HUES6 (cell line): ENCODE measurements around the gene SLC27A2.

ENCODE experiments used
- H3K27ac ChIP-seq: 2 replicates; pipeline ENCODE4 v1.7.0; 2013; ENCODE audit warnings: low read depth, mild to moderate bottlenecking, low read length, inconsistent platforms
- H3K27me3 ChIP-seq: 2 replicates; pipeline ENCODE4 v1.6.1; 2013; ENCODE audit warnings: low read length; ENCODE audit not compliant: control insufficient read depth, insufficient read depth
- H3K36me3 ChIP-seq: 2 replicates; pipeline ENCODE4 v1.6.1; 2013; ENCODE audit warnings: low read length; ENCODE audit not compliant: control insufficient read depth, insufficient read depth
- H3K4me1 ChIP-seq: 2 replicates; pipeline ENCODE4 v1.6.1; 2013; ENCODE audit warnings: low read length; ENCODE audit not compliant: control insufficient read depth, insufficient read depth
- H3K4me3 ChIP-seq: 2 replicates; pipeline ENCODE4 v1.5.1; 2013; ENCODE audit warnings: low read depth, low read length
- H3K9ac ChIP-seq: one replicate; pipeline ENCODE4 v1.6.1; 2013; ENCODE audit warnings: mild to moderate bottlenecking, low read length
- H3K9me3 ChIP-seq: 2 replicates; pipeline ENCODE4 v1.6.1; 2013; ENCODE audit warnings: low read depth, low read length; ENCODE audit not compliant: control insufficient read depth, insufficient read depth

Gene SLC27A2

GRCh38 chr15:50192164-50192563 is 10.2 kb downstream of the SLC27A2 start:
- H3K9ac ChIP-seq, result no peak overlapping the region
- H3K4me1 ChIP-seq, result peaks cover 3% of the 10 kb centered on the region; the same call in 1 of the 2 replicates
- no peak overlapping the region for H3K27ac ChIP-seq
- H3K27me3 ChIP-seq, result no peaks in the 10 kb centered on the region
- no peaks in the 10 kb centered on the region for H3K36me3 ChIP-seq
- no peak overlapping the region for H3K4me3 ChIP-seq
- H3K9me3 ChIP-seq, result no peaks in the 10 kb centered on the region

DNA sequence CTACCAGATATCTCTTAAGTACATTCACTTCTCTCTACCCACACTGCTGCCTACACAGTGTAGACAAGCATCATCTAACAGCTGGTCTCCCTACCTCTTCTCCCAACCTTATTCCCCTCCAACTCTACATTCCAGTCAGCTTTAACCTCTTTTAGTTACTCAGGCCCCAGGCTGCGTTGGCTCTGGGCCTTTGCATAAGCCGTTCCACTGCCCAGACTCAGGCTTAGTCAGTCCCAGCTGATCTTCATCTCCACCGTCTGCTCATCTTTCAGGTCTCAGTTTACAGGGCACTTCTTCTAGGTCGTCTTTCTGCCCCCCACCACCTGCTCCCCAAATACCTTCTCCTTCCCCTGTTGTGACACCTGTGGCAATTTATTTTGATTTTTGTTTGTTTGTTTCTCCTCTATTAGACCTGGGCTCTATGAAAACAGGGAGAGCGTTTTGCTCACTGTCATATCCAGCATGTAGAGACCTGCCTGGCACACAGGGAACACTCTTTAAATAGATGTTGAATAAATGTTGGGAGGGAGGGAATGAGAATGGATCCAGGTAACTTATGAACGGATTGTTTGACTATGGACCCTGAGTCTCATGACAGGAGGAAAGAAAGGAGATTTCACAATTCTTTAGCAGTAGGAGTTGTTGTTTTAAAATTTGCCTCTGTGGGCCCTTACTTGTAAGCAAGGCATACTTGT is 11.1 kb downstream of the SLC27A2 start:
- no peak overlapping the region for H3K27ac ChIP-seq
- no peaks in the 10 kb centered on the region for H3K27me3 ChIP-seq
- H3K9ac ChIP-seq, result no peak overlapping the region
- H3K4me3 ChIP-seq, result no peak overlapping the region
- no peaks in the 10 kb centered on the region for H3K36me3 ChIP-seq
- H3K4me1 ChIP-seq, result peaks cover under 1% of the 10 kb centered on the region; the same call in 1 of the 2 replicates
- H3K9me3 ChIP-seq, result no peaks in the 10 kb centered on the region

- Histone ChIP-seq H3K27ac (no peak overlapping the region), H3K4me1 (no peaks in the 10 kb centered on the region), H3K9me3 (no peaks in the 10 kb centered on the region), H3K9ac (no peak overlapping the region), H3K4me3 (no peak overlapping the region), H3K36me3 (no peaks in the 10 kb centered on the region), H3K27me3 (no peaks in the 10 kb centered on the region)
Measured at GRCh38 chr15:50202003-50202402, 20.0 kb downstream of the SLC27A2 start.

GRCh38 chr15:50206020-50206419 is 24.0 kb downstream of the SLC27A2 start:
- H3K27ac ChIP-seq, result no peak overlapping the region
- H3K9ac ChIP-seq, result no peak overlapping the region
- H3K4me3 ChIP-seq, result no peak overlapping the region
- H3K4me1 ChIP-seq, result peaks cover 9% of the 10 kb centered on the region
- H3K36me3 ChIP-seq, result no peaks in the 10 kb centered on the region
- no peaks in the 10 kb centered on the region for H3K9me3 ChIP-seq
- H3K27me3 ChIP-seq, result no peaks in the 10 kb centered on the region

- no peaks in the 10 kb centered on the region for H3K36me3 ChIP-seq
- H3K9ac ChIP-seq, result no peak overlapping the region
- H3K27me3 ChIP-seq, result no peaks in the 10 kb centered on the region
- H3K9me3 ChIP-seq, result no peaks in the 10 kb centered on the region
- no peak overlapping the region for H3K27ac ChIP-seq
- H3K4me3 ChIP-seq, result no peak overlapping the region
- H3K4me1 ChIP-seq, result peaks cover 10% of the 10 kb centered on the region
Measured at GRCh38 chr15:50209809-50210208, 27.8 kb downstream of the SLC27A2 start.

GRCh38 chr15:50210462-50211157 is 28.6 kb downstream of the SLC27A2 start:
- Histone ChIP-seq H3K9me3 (no peaks in the 10 kb centered on the region), H3K27ac (peak overlapping the region; percentile 34; the same call in 1 of the 2 replicates), H3K36me3 (no peaks in the 10 kb centered on the region), H3K4me1 (peaks cover 10% of the 10 kb centered on the region), H3K4me3 (no peak overlapping the region), H3K9ac (peak overlapping the region; percentile 26), H3K27me3 (no peaks in the 10 kb centered on the region)

- H3K27ac ChIP-seq, result no peak overlapping the region
- H3K27me3 ChIP-seq, result no peaks in the 10 kb centered on the region; the same call in 1 of the 2 replicates
- no peak overlapping the region for H3K4me3 ChIP-seq
- no peaks in the 10 kb centered on the region for H3K4me1 ChIP-seq
- H3K36me3 ChIP-seq, result no peaks in the 10 kb centered on the region
- H3K9ac ChIP-seq, result no peak overlapping the region
- H3K9me3 ChIP-seq, result no peaks in the 10 kb centered on the region
Measured at GRCh38 chr15:50218291-50218690, 36.3 kb downstream of the SLC27A2 start.

DNA sequence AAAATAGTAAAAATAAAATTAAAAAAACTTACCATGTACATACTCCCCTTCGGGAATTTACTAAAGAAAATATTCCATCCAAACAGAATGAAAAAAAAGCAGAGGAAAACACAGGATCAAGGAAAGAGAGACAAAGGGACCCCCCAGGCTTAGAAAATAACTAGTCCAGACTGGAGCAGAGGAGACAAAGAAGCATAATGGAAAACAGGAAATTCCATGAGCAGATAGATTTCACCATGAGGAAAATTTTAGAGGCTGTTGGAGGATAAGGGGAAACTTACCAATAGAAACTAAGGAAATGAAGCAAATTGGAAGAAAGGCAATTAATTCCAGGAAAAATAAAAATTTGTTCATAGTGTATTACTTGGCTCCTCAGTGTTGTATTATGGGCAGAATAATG is 36.7 kb downstream of the SLC27A2 start:
- H3K4me3 ChIP-seq, result no peak overlapping the region
- no peaks in the 10 kb centered on the region; the same call in 1 of the 2 replicates for H3K27me3 ChIP-seq
- no peaks in the 10 kb centered on the region for H3K36me3 ChIP-seq
- no peak overlapping the region for H3K27ac ChIP-seq
- no peaks in the 10 kb centered on the region for H3K4me1 ChIP-seq
- H3K9me3 ChIP-seq, result no peaks in the 10 kb centered on the region
- no peak overlapping the region for H3K9ac ChIP-seq

DNA sequence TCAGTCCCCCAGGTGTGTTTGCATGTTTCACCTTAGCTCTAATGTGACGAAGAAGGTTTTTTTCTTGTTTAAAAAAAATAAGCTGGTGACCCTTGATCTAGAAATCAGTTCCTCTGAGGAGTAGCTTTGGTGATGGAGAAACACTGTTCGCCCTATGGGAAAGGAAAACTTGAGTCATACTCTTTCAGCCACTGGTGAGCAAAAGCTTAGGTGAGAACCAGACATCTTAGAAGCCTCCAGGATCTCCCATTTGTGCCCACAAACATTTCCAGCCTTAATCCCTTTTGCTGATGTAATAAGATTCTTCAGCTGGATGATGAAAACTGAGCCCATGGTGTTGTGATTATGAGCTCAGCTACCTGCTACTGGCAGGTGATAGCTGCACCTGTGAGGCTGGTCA is 37.8 kb downstream of the SLC27A2 start:
- no peak overlapping the region for H3K9ac ChIP-seq
- H3K9me3 ChIP-seq, result no peaks in the 10 kb centered on the region
- H3K27me3 ChIP-seq, result no peaks in the 10 kb centered on the region; the same call in 1 of the 2 replicates
- H3K36me3 ChIP-seq, result no peaks in the 10 kb centered on the region
- no peaks in the 10 kb centered on the region for H3K4me1 ChIP-seq
- H3K4me3 ChIP-seq, result no peak overlapping the region
- H3K27ac ChIP-seq, result no peak overlapping the region

DNA sequence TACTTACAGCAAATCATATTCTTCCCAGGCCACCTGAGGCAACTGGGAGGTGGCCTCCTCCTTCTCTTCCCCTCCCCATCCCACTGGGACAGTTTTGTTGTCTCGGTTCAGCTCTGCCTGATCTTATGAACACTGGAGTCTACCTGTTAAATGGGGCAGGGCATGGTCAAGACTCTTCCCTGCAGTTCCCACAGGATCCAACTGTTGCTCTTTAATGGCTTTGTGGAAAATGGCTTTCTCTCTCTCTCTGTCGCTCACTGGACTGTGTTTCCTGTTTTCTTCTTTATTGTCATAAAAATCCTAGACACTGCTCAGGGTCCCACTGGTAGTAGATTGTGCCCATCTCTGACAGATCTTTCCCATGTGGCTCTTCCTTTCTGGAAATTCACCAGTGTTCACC is 40.2 kb downstream of the SLC27A2 start:
- Histone ChIP-seq H3K27me3 (no peaks in the 10 kb centered on the region; the same call in 1 of the 2 replicates), H3K27ac (no peak overlapping the region), H3K36me3 (no peaks in the 10 kb centered on the region)

DNA sequence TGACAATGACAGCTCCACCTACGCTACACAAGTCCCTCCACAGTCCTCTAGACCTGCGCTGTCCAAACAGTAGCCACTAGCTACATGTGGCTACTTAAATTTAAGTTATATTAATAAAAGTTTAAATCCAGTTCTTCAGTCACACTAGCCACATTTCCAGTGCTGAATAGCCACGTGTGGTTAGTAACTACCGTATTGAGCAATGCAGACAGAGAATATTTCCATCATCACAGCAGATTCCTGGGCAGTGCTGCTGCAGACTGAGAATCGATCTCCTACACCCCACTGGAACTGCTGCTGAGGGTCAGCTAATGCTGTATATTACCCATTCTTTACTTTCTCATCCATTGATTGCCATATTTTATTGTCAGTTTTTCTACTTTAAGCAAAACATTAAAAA is 42.6 kb downstream of the SLC27A2 start:
- Histone ChIP-seq H3K27ac (no peak overlapping the region), H3K36me3 (no peaks in the 10 kb centered on the region), H3K4me3 (no peak overlapping the region), H3K27me3 (no peaks in the 10 kb centered on the region; the same call in 1 of the 2 replicates), H3K9ac (no peak overlapping the region), H3K9me3 (no peaks in the 10 kb centered on the region), H3K4me1 (no peaks in the 10 kb centered on the region)

More for the DNA sequence above, 40.2 kb downstream of the SLC27A2 start:
- Histone ChIP-seq H3K9ac (no peak overlapping the region), H3K4me1 (no peaks in the 10 kb centered on the region), H3K9me3 (no peaks in the 10 kb centered on the region), H3K4me3 (no peak overlapping the region)
